Measurements from ENCODE around the gene RREB1. TPM values are rescaled to one million over a fixed set of nuclear protein-coding genes. Genes with fewer than 3 reads are reported as not detected.

RREB1 gene
- total RNA-seq, 1 experiment from 2014 or later: 53.5 TPM

DNA sequence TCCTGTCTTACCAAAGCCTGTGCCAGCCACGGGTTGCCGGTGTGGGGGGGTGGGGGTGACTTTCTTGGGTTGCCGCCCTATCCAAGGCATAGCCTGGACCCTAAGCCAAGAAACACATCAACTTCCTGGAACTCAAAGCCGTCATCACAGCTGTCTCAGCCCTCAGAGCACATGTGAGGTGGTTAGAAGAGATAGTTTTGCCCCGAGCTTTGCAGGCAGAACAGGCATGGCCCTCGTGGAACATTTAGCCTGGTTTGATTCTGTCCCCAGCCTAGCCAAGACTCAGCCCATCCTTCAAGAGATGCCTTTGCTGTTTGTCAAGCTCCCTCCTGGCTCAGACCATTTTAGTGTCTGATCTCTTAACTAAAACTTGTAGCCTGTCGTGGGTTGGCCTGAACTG is 64.9 kb downstream of the RREB1 start:
- POLR2A ChIA-PET: no interaction called here
- H3K9me3 Mint-ChIP-seq (ENCODE audit: unreplicated experiment): no peaks in the 10 kb centered on the region
- H3K4me1 Mint-ChIP-seq (ENCODE audit: insufficient read depth, unreplicated experiment): peaks cover 16% of the 10 kb centered on the region
- BruUV-seq (replicated peaks): no TSS peak
- DNase-seq (ENCODE audit: unreplicated experiment): no peak
- peaks cover 25% of the 10 kb centered on the region for H3K36me3 Mint-ChIP-seq (ENCODE audit: insufficient read depth, unreplicated experiment)
- intact Hi-C loops (cut with micrococcal nuclease): no loop called here
- H3K27ac Mint-ChIP-seq (ENCODE audit: low read depth, unreplicated experiment): no peak overlapping the region
- TF ChIP-seq, protein P1, sequence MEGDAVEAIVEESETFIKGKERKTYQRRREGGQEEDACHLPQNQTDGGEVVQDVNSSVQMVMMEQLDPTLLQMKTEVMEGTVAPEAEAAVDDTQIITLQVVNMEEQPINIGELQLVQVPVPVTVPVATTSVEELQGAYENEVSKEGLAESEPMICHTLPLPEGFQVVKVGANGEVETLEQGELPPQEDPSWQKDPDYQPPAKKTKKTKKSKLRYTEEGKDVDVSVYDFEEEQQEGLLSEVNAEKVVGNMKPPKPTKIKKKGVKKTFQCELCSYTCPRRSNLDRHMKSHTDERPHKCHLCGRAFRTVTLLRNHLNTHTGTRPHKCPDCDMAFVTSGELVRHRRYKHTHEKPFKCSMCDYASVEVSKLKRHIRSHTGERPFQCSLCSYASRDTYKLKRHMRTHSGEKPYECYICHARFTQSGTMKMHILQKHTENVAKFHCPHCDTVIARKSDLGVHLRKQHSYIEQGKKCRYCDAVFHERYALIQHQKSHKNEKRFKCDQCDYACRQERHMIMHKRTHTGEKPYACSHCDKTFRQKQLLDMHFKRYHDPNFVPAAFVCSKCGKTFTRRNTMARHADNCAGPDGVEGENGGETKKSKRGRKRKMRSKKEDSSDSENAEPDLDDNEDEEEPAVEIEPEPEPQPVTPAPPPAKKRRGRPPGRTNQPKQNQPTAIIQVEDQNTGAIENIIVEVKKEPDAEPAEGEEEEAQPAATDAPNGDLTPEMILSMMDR (IDR thresholded peaks at IDR 0.05; ENCODE audit: unreplicated experiment): no peak
- H3K27me3 Mint-ChIP-seq (ENCODE audit: insufficient read depth, unreplicated experiment): no peaks in the 10 kb centered on the region
- no peak overlapping the region for H3K4me3 Mint-ChIP-seq (ENCODE audit: unreplicated experiment)
- CTCF ChIA-PET: interaction anchor here (0.6 kb wide), 1 partner anchor 448 kb away, joined by 4 read pairs; no protein-coding TSS in a partner anchor

DNA sequence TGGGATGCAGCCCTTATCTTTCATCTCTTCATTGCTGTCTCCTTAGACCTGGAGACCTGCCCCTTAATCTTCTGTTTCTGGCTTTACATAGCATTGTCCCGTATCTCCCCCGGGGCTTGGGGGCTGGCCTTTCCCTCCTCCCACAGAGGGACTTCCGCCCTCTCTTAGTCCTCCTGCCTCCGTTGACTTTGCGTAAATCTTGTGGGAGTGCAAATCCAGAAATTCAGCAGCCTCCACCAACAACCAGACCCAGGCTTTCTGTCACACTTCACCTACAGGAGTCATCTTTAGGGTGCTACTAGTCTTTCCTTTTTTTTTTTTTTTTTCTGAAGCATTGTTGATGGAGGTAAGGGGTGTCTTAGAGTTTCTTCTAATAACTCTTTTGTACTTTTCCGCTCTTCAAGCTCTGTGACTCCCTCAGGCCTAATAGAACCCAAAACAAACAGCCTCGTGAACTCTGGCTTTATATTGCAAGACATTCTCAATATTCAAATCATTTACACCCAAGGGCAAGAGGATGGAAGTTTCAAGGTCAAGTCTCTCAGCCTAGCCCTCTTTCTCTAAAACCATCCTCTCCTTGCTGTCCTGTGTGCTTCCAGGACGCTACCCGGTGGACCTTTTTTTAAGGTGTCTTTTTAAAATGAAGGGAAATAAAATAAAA is 66.2 kb downstream of the RREB1 start:
- no peak for DNase-seq (ENCODE audit: unreplicated experiment)
- BruUV-seq (replicated peaks): no TSS peak
- no peak overlapping the region for H3K27ac Mint-ChIP-seq (ENCODE audit: low read depth, unreplicated experiment)
- POLR2A ChIA-PET: no interaction called here
- H3K4me1 Mint-ChIP-seq (ENCODE audit: insufficient read depth, unreplicated experiment): peaks cover 11% of the 10 kb centered on the region
- TF ChIP-seq, protein P1 (IDR thresholded peaks at IDR 0.05; ENCODE audit: unreplicated experiment): no peak
- CTCF ChIA-PET: interaction anchor here (0.7 kb wide), 2 partner anchors 27 to 464 kb away, joined by 3 to 4 read pairs; no protein-coding TSS in a partner anchor
- H3K9me3 Mint-ChIP-seq (ENCODE audit: unreplicated experiment): no peaks in the 10 kb centered on the region
- intact Hi-C loops (cut with micrococcal nuclease): no loop called here
- H3K36me3 Mint-ChIP-seq (ENCODE audit: insufficient read depth, unreplicated experiment): peaks cover 37% of the 10 kb centered on the region
- H3K4me3 Mint-ChIP-seq (ENCODE audit: unreplicated experiment): no peak overlapping the region
- no peaks in the 10 kb centered on the region for H3K27me3 Mint-ChIP-seq (ENCODE audit: insufficient read depth, unreplicated experiment)

DNA sequence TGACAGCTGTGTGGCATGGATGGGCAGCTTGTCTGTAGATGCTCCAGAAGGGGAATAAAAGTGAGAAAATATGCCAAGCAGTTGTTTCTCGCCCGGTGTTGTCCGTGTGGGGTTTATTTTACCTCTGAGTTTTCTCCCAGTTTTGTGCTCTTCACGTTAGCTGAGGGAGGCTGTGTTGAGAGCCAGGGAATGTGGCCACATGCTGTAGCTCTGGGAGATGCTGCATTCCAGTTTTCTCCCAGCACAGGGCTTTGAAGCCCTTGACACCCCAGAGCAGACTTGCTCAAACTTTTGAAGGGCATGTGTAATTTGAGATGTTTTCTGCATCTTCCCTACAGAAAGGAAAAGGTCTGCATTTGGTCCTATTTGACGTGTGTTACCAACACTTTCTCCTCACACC is 67.7 kb downstream of the RREB1 start:
- BruUV-seq (replicated peaks): no TSS peak
- Mint-ChIP-seq H3K4me1 (ENCODE audit: insufficient read depth, unreplicated experiment) (peaks cover 11% of the 10 kb centered on the region), H3K27me3 (ENCODE audit: insufficient read depth, unreplicated experiment) (no peaks in the 10 kb centered on the region), H3K4me3 (ENCODE audit: unreplicated experiment) (no peak overlapping the region), H3K36me3 (ENCODE audit: insufficient read depth, unreplicated experiment) (peaks cover 46% of the 10 kb centered on the region), H3K9me3 (ENCODE audit: unreplicated experiment) (no peaks in the 10 kb centered on the region), H3K27ac (ENCODE audit: low read depth, unreplicated experiment) (no peak overlapping the region)
- intact Hi-C loops (cut with micrococcal nuclease): no loop called here
- ChIA-PET POLR2A (interaction anchor here (1.3 kb wide), 1 partner anchor 11 kb away, joined by 3 read pairs; no protein-coding TSS in a partner anchor), CTCF (no interaction called here)
- TF ChIP-seq, protein P1 (IDR thresholded peaks at IDR 0.05; ENCODE audit: unreplicated experiment): no peak
- no peak for DNase-seq (ENCODE audit: unreplicated experiment)

DNA sequence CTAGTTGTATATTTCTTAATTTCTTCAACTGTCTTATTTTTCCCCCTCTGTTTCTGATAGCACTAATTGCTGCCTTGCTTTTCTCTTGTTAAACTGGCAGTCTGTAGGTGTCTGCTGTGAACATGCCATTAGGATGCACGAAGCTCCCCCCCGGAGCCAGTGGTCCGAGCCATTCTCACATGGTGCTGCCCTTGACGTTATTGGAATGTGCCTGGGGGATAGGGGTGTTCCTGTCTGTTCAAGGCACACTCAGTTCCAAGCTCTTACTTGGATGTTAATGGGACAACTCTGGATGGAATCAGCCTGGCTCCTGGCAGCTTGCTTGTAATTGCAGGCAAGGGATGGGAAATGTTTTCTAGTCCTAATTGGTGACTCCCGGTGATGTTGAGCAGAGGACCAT is 68.4 kb downstream of the RREB1 start:
- no TSS peak for BruUV-seq (replicated peaks)
- POLR2A ChIA-PET: interaction anchor here (1.3 kb wide), 1 partner anchor 10 kb away, joined by 3 read pairs; no protein-coding TSS in a partner anchor
- H3K9me3 Mint-ChIP-seq (ENCODE audit: unreplicated experiment): no peaks in the 10 kb centered on the region
- H3K4me3 Mint-ChIP-seq (ENCODE audit: unreplicated experiment): no peak overlapping the region
- TF ChIP-seq, protein P1 (IDR thresholded peaks at IDR 0.05; ENCODE audit: unreplicated experiment): no peak
- H3K27me3 Mint-ChIP-seq (ENCODE audit: insufficient read depth, unreplicated experiment): no peaks in the 10 kb centered on the region
- H3K27ac Mint-ChIP-seq (ENCODE audit: low read depth, unreplicated experiment): no peak overlapping the region
- DNase-seq (ENCODE audit: unreplicated experiment): no peak
- peaks cover 53% of the 10 kb centered on the region for H3K36me3 Mint-ChIP-seq (ENCODE audit: insufficient read depth, unreplicated experiment)
- intact Hi-C loops (cut with micrococcal nuclease): no loop called here
- CTCF ChIA-PET: no interaction called here
- H3K4me1 Mint-ChIP-seq (ENCODE audit: insufficient read depth, unreplicated experiment): peaks cover 11% of the 10 kb centered on the region
